Gastrocnemius medialis (tissue), 4 donors: Measurements from ENCODE around the gene FEZ2. TPM values are rescaled to one million over a fixed set of nuclear protein-coding genes. Genes with fewer than 3 reads are reported as not detected.

ENCODE experiments used
- ATAC-seq, 2 donors: fragments of 150-250 bp; one replicate each; pipeline ENCODE4 v1.9.1; 2016
- DNase-seq, 2 donors: peaks; one replicate each; pipeline ENCODE4 v3.0.0-alpha.2; 2019
- H3K27ac ChIP-seq, 4 donors: fragments of 200-600 bp; sonication (generic); 1 replicate in 1 of 4; 2 replicates in 3 of 4; pipeline ENCODE4 v1.5.1; 2016 to 2018; ENCODE audit warnings: mild to moderate bottlenecking in 2 of 4, moderate library complexity in 1 of 4
- H3K27me3 ChIP-seq, 3 donors: fragments of 200-600 bp; sonication (generic) in 2 of 3; 1 replicate in 1 of 3; 2 replicates in 2 of 3; pipeline versions ENCODE4 v1.5.1 to v1.6.0; 2016 to 2019; ENCODE audit warnings: mild to moderate bottlenecking in 1 of 3, moderate library complexity in 1 of 3
- H3K36me3 ChIP-seq, 2 donors: fragments of 200-600 bp; sonication (generic) in 1 of 2; one replicate each; pipeline ENCODE4 v1.5.1; 2017 to 2018
- H3K4me1 ChIP-seq, 2 donors: fragments of 200-600 bp; sonication (generic) in 1 of 2; one replicate each; pipeline ENCODE4 v1.5.1; 2016 to 2017; ENCODE audit warnings: mild to moderate bottlenecking in 2 of 2
- H3K4me3 ChIP-seq, 4 donors: fragments of 200-600 bp; sonication (generic) in 3 of 4; 1 replicate in 1 of 4; 2 replicates in 3 of 4; pipeline ENCODE4 v1.5.1; 2016 to 2019; ENCODE audit warnings: mild to moderate bottlenecking in 2 of 4
- H3K9me3 ChIP-seq, 3 donors: fragments of 200-600 bp; sonication (generic) in 2 of 3; 1 replicate in 1 of 3; 2 replicates in 2 of 3; pipeline ENCODE4 v1.5.1; 2016 to 2019
- CTCF ChIP-seq, 5 experiments: fragments of 450-650 bp in 3 of 5; fragments of 200-600 bp in 2 of 5; sonication (generic) in 2 of 5; IDR thresholded peaks in 4 of 5; conservative IDR thresholded peaks in 1 of 5; 1 replicate in 4 of 5; 2 replicates in 1 of 5; pipeline ENCODE4 v1.5.1; 2016 to 2019; ENCODE audit warnings: antibody characterized with exemption in 5 of 5, mild to moderate bottlenecking in 3 of 5, moderate library complexity in 3 of 5
- POLR2A ChIP-seq, 2 donors: fragments of 450-650 bp; IDR thresholded peaks; one replicate each; pipeline ENCODE4 v1.6.1; 2017; ENCODE audit warnings: antibody characterized with exemption in 2 of 2, mild to moderate bottlenecking in 2 of 2, moderate library complexity in 2 of 2
- in situ Hi-C, 4 donors: fragments of 200-750 bp; cut with MboI; loops; one replicate each; pipeline versions ENCODE4 v1.15.0 to v1.8.0; 2017; ENCODE audit warnings: low sequenced_read_pairs in 4 of 4
- intact Hi-C: fragments of 100-400 bp; cut with DNase I; formaldehyde crosslinking; loops from one replicate; pipeline ENCODE4 v1.15.1; 2023; ENCODE audit warnings: low total_unique reads
- total RNA-seq, 4 donors: library from RNA; depleted of rRNA; stranded (reverse); fragments of >200 nt; gene quantifications; one replicate each; pipeline versions ENCODE4 v1.1.0 to v1.2.3, GENCODE V29; 2016

The FEZ2 gene
- total RNA-seq, 4 donors from 2014 or later: 65.1 to 126 (median 110) TPM

- Histone ChIP-seq H3K27ac (peak overlapping the region in 2 of 4 donors; percentile 2 to 6), H3K36me3 (peaks cover 0 to 63% of the 10 kb centered on the region in 2 donors), H3K4me3 (no peak overlapping the region), H3K27me3 (no peaks in the 10 kb centered on the region), H3K4me1 (peaks cover 32 to 33% of the 10 kb centered on the region in 2 donors), H3K9me3 (no peaks in the 10 kb centered on the region)
- ATAC-seq (no peak), DNase-seq (no peak)
- intact Hi-C loops: no loop called here
- in situ Hi-C loops: loop anchor here in 3 of 4 donors (10.0 to 25.0 kb wide), 2 partner anchors 134 to 137 kb away; no protein-coding TSS in a partner anchor
- no peak for TF ChIP-seq CTCF (IDR thresholded peaks at IDR 0.05 in 4 of 5, conservative IDR thresholded peaks at IDR 0.05 in 1 of 5)
- TF ChIP-seq POLR2A (IDR thresholded peaks at IDR 0.05): no peak
Measured at GRCh38 chr2:36528274-36528673, 69.7 kb downstream of the FEZ2 start.

GRCh38 chr2:36526226-36526625 lies 71.7 kb downstream of the FEZ2 start:
- Histone ChIP-seq H3K9me3 (no peaks in the 10 kb centered on the region), H3K27me3 (no peaks in the 10 kb centered on the region), H3K4me3 (no peak overlapping the region), H3K27ac (no peak overlapping the region), H3K4me1 (peaks cover 31 to 32% of the 10 kb centered on the region in 2 donors), H3K36me3 (peaks cover 0 to 62% of the 10 kb centered on the region in 2 donors)
- in situ Hi-C loops (loop anchor here in 3 of 4 donors (10.0 to 25.0 kb wide), 2 partner anchors 136 to 139 kb away; no protein-coding TSS in a partner anchor), intact Hi-C loops (no loop called here)
- ATAC-seq (no peak), DNase-seq (no peak)
- no peak for TF ChIP-seq CTCF (IDR thresholded peaks at IDR 0.05 in 4 of 5, conservative IDR thresholded peaks at IDR 0.05 in 1 of 5)
- TF ChIP-seq POLR2A (IDR thresholded peaks at IDR 0.05): no peak

GRCh38 chr2:36525245-36525644 lies 72.7 kb downstream of the FEZ2 start:
- Histone ChIP-seq H3K9me3 (no peaks in the 10 kb centered on the region), H3K27me3 (no peaks in the 10 kb centered on the region), H3K4me3 (no peak overlapping the region), H3K36me3 (peaks cover 0 to 67% of the 10 kb centered on the region in 2 donors), H3K27ac (peak overlapping the region in 1 of 4 donors; percentile 26), H3K4me1 (peaks cover 21 to 31% of the 10 kb centered on the region in 2 donors)
- DNase-seq: no peak
- in situ Hi-C loops (loop anchor here in 3 of 4 donors (10.0 to 25.0 kb wide), 2 partner anchors 137 to 140 kb away; no protein-coding TSS in a partner anchor), intact Hi-C loops (no loop called here)
- ATAC-seq: no peak
- TF ChIP-seq CTCF (IDR thresholded peaks at IDR 0.05 in 4 of 5, conservative IDR thresholded peaks at IDR 0.05 in 1 of 5) (no peak), POLR2A (IDR thresholded peaks at IDR 0.05) (no peak)

GRCh38 chr2:36523153-36523552 lies 74.8 kb downstream of the FEZ2 start:
- no peaks in the 10 kb centered on the region for H3K9me3 ChIP-seq
- H3K36me3 ChIP-seq: peaks cover 0 to 79% of the 10 kb centered on the region in 2 donors
- H3K4me1 ChIP-seq: peaks cover 4 to 10% of the 10 kb centered on the region in 2 donors
- intact Hi-C loops (no loop called here), in situ Hi-C loops (loop anchor here in 1 of 4 donors (10.0 kb wide), 1 partner anchor 142 kb away; no protein-coding TSS in a partner anchor)
- no peaks in the 10 kb centered on the region for H3K27me3 ChIP-seq
- ATAC-seq (peak in 1 of 2 donors; percentile 54), DNase-seq (peak in 1 of 2 donors; percentile 41)
- TF ChIP-seq POLR2A (IDR thresholded peaks at IDR 0.05): no peak
- TF ChIP-seq CTCF (IDR thresholded peaks at IDR 0.05 in 4 of 5, conservative IDR thresholded peaks at IDR 0.05 in 1 of 5): no peak
- H3K4me3 ChIP-seq: no peak overlapping the region
- H3K27ac ChIP-seq: peak overlapping the region in 2 of 4 donors; percentile 21 to 39
